SK-MEL-5 (cell line): ENCODE measurements around the gene MYBBP1A. TPM values are rescaled to one million over a fixed set of nuclear protein-coding genes. Genes with fewer than 3 reads are reported as not detected.

Experiments
- DNase-seq: peaks from one replicate; pipeline ENCODE4 v3.0.0-alpha.2; 2016; ENCODE audit warnings: low read depth, low spot score
- in situ Hi-C: cut with HindIII; loops from 2 replicates; pipeline ENCODE4 v1.10.0; 2016; ENCODE audit warnings: low sequenced_read_pairs, high pct_unique_total_duplicates, low pct_unique_long_range_greater_than_20kb
- total RNA-seq: library from RNA; depleted of rRNA; stranded (reverse); fragments of >200 nt; shearing (Covaris generic); gene quantifications from 2 replicates; pipeline ENCODE4 v1.2.3, GENCODE V29; 2014

The MYBBP1A gene
- total RNA-seq, 1 experiment from 2014 or later, result 65.1 TPM

DNA sequence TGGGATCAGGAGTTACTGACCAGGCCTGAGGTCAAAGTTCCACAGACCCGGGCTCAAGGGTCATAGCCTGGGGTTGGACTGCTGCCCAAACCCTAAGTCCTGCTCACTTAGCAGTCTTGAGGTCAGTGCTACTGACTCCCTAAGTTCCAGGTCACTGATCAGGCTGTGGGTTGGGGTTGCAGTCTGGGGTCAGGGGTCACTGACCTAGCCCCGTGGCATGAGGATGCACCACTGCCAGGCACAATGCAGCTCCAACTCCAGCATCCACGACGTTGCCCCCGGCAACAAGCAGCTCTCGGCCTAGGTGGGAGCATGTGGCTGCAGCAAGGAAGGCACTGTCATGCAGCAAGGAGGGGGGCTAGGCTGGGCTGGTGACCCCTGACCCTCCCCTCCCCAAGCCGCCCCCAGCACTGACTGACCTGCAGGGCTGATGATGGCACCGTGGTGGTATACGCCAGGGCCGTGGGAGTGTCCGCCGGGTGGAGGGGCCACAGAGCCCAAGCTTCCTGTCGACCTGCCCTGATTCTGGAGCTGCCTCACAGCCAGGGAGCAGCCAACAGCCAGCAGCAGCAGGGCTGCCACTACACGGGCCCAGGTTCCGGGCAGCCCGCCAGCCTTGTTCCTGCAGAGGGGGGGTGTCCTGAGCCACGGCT is 4.1 kb upstream of the MYBBP1A start:
- in situ Hi-C loops, result no loop called here
- DNase-seq, result no peak

DNA sequence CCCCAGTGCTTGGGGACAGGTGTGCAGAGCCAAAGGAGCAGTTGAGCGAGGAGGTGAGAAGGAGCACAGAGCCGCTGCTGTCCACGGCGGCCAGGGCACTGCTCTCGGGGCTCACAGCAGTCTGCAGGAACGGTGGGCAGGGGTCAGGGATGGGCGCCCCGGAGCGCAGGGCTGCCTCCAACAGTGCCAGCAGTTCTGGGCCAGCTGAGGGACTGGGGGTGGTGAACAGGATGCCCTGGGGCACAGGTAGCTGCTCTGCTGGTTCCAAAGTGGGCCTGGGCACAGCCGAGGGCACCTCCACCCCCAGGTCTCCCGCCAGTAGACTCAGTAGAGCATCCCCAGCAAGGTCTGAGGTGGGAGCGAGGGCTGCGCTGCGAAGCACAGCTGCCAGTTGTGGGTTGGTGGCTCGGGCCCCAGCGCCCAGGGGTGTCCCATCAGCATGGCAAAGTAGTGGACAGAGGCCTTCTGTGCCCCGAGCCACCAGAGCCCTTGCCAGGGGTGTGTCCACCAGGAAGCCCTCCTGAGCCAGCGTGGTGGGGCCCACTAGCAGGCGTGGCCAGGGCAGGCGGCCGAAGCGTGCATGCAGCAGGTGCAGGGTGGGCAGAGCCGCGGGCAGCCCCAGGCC is 3.3 kb upstream of the MYBBP1A start:
- DNase-seq, result no peak
- in situ Hi-C loops, result no loop called here

DNA sequence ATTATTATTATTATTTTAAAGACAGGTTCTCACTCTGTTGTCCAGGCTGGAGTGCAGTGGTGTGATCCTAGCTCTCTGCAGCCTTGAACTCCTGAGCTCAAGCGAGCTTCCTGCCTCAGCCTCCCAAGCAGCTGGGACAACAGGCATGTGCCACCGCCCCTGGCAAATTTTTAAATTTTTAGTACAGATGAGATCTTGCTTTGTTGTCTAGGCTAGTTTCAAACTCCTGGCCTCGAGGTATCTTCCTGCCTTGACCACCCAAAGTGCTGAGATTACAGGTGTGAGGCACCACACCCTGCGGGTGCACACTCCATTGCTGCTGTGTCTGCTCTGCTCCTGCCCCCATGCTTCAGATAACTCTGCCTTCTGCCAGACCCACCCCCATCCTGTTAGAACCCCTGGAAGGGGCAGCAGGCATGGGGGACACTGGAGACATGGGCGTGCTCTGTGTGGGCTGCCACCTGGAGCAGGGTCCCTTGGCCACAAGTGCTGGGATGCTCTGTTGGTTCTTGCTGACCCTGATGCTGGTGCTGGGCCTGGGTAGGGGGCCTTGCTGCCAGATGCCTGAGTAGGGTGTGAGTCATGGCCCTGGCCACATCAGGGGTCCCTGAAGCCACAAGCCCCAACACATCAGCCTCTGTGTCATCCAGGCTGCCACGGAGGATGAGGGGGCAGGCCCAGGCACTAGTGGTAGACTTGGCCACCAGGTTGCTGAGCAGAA is 2.6 kb upstream of the MYBBP1A start:
- in situ Hi-C loops, result no loop called here

DNA sequence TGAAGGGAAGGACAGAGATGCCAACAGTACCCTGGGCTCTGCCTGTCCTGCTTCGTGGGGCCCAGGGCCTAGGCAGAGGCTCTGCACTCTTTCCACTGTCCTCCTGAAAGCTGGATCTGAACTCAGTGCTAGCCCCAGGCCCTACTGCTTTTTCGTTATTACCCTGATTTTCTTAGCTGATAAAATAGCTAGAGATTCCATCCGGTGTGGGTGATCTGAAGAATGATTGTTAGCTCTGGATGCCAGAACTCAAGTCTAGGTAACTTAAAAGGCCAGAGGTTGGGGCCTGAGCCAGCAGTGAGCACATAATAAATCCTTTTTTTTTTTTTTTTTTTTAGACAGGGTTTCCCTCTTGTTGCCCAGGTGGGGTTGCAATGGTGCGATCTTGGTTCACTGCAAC is 1.8 kb upstream of the MYBBP1A start:
- no peak for DNase-seq
- in situ Hi-C loops, result no loop called here

More for the DNA sequence above, 2.6 kb upstream of the MYBBP1A start:
- DNase-seq, result no peak

DNA sequence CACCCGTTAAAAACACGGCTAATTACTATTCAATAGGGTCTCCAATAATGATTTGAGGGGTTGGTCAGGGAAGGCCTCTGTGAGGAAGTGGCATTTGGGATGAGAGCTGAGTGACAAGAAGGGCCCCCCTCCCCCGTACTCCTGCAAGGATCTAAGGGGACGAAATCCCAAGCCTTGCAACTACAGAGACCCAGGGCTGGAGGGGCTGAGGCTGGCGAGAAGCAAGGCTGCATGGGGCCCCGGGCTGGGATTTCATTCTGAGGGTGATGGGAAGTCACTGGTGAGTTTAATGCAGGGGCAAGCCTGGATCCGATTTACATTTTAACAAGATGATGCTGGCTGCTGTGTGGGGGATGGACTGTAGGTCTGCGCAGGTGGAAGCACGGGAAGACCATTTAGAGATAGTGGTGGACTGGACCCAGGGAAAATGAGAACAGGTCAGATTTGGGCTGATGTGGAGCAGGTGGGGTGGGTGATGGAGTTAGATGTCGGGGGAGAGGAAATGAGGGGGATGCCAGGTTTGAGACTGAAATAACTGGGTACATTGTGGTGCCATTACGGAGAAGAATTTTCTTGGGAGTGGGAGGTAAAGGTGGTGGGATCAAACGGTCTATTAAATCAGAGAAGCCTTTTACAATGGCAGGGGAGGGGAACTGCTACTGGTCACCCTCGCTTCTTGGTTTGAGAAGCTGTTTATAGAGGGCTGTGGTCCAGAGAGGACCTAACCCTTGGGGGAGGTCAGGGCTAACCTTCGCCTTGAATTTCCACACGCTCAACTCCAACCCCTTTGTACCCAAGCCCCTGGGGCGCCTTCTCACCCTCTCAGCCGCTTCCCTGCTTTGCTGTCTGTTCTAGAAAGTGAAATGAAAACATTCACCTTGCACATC is 932 bp upstream of the MYBBP1A start:
- DNase-seq, result no peak
- in situ Hi-C loops, result no loop called here

DNA sequence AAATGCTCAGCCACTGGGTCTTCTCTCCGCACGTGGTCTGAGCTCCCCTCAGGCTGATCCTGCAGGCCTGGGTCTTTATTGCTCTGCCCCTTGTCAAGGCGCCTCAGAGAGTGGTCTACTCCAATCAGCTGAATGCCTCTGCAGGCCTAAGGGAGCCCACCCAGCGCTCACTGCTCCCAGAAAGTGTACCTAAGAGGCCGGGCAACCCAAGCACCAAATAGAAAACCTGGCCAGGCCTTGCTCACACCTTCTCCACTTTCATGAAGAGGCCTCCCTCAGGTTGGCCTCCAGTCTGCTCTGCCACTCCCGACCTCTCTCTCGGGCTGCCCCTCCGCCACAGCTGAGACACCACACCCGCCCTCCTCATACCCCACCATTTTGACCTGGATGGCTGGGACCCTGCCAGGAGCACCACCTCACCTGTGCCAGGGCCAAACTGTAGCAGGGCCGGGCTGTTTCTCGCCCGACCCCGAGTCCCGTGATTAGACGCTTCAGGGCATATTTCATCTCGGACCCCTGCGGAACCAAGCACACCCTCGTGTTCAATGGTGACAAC is 665 bp downstream of the MYBBP1A start:
- in situ Hi-C loops, result no loop called here
- DNase-seq, result no peak

DNA sequence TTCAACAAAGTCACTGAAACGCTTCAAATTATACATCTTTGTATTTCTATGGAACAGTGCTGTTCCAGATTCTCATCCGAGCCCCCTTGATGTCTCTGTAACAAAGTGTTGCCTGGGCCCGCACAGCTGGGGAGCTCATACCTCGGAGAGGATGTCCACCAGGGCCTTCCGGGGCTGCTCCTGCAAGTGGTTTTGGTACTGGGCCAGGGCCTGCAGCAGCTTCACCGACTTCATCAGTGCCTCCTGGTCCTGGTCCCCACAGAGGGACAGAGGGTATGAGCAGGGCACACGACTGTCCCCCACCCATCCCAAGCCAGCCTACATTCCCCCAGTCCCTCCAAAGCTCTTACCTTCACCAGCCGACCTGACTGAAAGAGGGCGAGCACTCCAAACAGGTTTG is 1.5 kb downstream of the MYBBP1A start:
- in situ Hi-C loops, result no loop called here
- no peak for DNase-seq

DNA sequence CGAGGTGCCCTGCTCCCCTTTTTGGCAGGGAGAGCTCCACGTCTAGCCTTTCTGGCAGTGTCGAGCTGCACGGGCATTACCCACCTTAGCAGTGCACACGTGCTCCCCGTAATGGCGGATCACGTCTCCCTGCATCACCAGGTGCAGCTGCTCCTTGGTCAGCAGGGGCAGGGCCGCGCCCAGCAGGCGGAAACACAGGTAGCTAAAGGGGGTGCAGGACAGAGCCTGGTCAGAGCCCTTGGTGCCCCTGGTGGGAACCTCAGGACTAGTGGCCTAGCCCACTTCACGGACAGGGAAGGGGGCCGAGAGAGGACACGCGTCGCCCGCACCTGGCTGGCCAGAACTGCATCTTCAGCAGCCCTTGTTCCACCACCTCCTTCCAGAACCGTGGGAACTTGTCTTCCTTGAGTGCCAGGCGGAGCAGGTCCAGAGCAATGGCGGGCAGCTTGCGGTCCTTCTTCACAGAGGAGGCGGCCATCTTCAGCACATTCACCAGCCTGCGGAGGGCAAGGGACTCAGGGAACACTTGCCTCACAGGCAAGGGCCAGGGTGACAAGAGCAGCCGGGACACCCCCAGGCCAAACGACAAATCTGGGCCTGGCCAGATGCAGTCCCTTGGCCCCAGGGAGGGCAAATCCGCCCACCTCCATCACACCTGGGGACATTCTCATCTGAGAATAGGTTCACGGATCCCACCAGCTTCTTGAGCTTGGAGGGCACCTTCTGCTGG is 3.2 kb downstream of the MYBBP1A start:
- in situ Hi-C loops, result no loop called here
- DNase-seq, result no peak

DNA sequence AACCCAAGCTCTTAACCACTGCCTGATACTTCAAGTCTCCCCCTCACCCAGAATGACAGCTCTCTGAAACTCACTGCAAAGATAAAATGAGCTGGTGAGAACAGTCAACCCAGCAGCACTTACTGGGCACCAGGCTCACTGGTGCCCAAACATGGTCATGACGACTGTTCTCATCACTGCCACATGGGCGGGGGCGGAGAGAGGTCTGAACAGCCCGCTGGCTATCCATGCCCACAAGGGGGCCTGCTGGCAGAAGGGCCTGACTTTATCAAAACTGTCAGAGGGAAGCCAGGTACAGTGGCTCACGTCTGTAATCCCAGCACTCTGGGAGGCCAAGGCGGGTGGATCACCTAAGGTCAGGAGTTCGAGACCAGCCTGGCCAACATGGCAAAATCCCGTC is 4.0 kb downstream of the MYBBP1A start:
- in situ Hi-C loops, result no loop called here
- DNase-seq, result peak; percentile 41

DNA sequence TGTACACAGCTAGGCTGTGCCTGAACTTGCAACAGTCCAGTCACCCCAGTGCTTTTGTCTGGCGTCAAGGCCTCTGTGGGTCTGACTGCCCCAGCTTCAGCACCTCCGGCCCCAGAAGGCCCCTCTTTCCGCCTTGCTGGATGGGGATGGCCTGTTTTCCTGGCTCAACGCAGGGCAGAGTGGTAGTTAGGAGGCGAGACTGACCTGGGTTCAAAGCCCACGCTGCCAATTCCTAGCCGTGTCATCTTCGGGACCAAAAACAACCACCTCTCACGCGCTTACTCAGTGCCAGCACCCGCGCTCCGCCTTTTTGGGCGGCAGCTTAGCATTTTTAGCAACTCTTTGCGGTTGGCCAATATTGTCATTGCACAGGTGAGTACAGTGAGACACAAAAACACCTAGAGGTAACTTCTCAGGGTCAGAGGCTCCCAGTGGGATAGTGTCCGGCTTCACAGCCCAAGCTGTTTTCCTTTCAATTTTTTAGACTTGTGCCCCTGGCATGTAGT is 4.6 kb downstream of the MYBBP1A start:
- in situ Hi-C loops, result no loop called here
- DNase-seq, result no peak

DNA sequence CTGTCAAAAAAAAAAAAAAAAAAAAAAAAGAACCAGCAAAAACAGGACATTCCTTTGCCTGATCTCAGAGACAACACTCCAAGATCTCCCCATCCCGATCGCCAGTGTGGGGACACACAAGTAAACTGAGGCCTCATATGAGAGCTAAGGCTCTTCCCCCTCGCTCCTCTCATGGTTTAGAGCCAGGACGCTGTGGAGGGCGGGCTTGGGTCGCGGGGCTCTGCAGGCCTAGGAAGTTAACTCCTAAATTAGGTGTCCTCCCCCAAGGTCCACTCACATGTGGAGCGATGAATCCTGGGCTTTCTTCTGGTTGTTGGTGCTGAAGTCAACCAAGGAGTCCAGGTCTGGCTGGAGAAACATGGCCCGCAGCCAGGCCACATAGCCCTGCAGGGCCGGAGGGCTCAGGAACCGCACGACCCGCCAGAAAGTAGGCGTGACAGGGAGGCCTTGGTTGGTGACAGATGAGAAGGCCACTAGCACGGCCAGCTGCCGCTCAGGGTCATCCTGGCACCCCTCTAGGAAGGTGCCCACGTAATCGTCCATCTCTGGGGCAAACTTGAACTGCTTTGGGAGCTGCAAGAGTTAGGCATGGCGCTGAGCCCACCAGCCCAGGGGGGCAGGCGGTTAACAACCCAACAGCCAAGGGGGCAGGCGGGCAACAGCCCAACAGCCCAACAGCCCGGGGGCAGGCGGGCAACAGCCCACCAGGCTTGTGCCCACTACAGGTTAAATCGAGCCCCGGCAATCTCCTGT is 5.2 kb downstream of the MYBBP1A start:
- in situ Hi-C loops, result no loop called here
- no peak for DNase-seq

DNA sequence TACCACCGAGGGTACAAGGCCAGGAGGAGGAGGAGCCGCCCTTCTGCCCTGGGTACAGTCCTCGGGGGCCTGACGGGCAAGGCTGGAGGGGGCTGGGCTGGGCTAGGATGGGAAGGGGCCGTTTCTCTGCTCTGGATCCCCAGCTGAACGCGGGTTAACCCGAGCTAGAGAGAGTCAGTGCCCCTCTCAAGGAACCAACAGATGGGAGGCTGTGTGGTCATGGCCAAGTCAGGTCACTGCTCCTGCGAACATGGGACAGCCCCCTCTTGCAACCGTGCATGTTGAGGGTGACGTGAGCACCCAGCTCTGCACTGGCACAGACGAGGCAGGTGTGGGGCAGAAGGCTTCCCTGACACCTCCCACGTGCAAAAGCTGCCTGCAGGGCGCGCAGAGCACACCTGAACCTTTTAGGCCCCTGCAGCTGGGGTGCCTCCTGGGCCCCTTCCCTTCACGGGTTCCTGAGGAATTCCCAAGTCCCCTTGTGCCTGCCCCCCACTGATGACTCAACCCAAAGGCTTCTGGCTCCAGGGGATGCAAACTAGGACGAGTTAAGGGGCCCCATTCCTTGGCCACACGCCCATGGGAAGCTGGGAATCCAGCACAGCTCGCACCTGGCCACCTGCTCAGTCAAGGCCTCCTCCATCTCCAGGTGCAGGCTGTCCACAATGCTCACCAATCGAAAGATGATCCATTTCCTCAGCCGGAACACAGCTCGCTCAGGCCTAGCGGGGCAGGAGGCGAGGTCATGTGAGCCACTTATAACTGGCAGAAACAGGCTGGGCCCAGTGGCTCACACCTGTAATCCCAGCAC is 6.3 kb downstream of the MYBBP1A start:
- DNase-seq, result no peak
- in situ Hi-C loops, result no loop called here

DNA sequence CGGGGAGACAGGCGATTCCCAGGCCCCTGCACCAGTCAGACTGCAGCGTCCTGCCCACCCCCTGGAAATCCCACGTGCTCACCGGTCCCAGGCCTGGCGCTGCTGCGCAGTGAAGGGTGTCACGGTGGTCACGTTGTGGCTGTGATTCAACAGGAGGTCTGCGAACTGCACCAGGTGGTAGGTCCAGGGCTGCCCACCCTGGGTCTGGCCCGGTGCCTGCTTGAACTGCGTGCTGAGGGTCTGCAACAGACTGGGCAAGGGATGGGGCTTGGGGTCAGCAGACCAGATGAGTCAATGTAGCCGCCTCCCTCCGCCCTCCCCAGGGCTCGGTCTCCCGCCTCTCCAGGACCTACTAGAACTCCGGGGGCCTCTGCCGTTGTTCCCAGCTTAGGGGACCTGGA is 7.1 kb downstream of the MYBBP1A start:
- DNase-seq, result no peak
- in situ Hi-C loops, result no loop called here

DNA sequence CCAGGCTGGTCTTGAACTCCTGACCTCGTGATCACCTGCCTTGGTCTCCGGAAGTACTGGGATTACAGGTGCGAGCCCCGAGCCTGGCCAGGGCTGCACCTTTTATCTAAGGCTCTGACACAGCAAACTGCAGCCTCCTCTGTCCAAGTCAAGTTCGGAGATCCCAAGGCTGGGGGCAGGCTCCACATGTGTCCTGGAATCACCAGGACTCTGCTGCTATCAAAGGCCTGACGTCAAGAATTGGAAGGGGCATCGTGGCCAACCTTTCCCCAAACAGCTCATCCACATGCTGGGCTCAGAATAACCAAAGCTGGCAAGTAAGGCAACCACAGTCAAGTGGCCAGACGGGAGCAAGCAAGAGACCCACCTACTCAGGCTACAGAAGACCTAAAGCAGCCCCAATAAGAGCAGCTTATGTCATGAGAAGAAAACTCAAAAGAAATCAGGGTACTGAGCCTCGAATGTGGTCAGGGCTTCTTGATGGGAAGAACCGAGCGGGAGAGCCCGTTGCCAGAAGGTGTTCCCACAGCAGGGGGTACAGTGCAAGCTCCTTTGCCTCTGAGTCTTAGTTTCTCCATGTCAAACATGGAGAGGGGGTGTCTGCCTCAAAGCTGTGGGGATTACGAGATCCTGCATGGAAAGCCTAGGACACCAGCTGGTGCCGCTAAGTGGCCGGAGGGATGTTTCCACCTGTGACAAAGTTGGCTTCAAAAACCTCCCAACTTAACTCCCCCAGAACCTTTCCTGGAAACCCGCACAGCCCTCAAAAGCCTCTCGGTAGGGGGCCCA is 7.9 kb downstream of the MYBBP1A start:
- in situ Hi-C loops, result no loop called here
- no peak for DNase-seq
